Stimulated activated memory B cell treated with anti-CD40 and anti-IgM and Interleukin-4, amounts not matched to agents 10 μg/mL and 1 μg/mL and 100 μg/mL, for 72 hours (primary cell): ENCODE results near the gene KMT5B.
"Not testable (repeated sequence)": the region's sequence is repeated elsewhere in the genome, so short reads cannot be mapped to it uniquely, and the experiment has no call there.

Source experiments
- ATAC-seq: fragments of 150-1000 bp; cut with Tn5 transposase; 2 replicates; pipeline ENCODE4 v1.10.0; 2021
- H3K27ac Mint-ChIP-seq: one replicate; pipeline ENCODE4 v1.8.0; 2022; ENCODE audit warnings: mild to moderate bottlenecking, mixed read lengths
- H3K27me3 Mint-ChIP-seq: one replicate; pipeline ENCODE4 v1.8.0; 2022; ENCODE audit warnings: mixed read lengths
- H3K36me3 Mint-ChIP-seq: one replicate; pipeline ENCODE4 v1.8.0; 2022; ENCODE audit warnings: mixed read lengths
- H3K4me1 Mint-ChIP-seq: one replicate; pipeline ENCODE4 v1.8.0; 2022; ENCODE audit warnings: mixed read lengths
- H3K4me3 Mint-ChIP-seq: one replicate; pipeline ENCODE4 v1.8.0; 2022; ENCODE audit warnings: mild to moderate bottlenecking, moderate library complexity, mixed read lengths
- H3K9me3 Mint-ChIP-seq: one replicate; pipeline ENCODE4 v1.8.0; 2022; ENCODE audit warnings: mixed read lengths

KMT5B gene

DNA sequence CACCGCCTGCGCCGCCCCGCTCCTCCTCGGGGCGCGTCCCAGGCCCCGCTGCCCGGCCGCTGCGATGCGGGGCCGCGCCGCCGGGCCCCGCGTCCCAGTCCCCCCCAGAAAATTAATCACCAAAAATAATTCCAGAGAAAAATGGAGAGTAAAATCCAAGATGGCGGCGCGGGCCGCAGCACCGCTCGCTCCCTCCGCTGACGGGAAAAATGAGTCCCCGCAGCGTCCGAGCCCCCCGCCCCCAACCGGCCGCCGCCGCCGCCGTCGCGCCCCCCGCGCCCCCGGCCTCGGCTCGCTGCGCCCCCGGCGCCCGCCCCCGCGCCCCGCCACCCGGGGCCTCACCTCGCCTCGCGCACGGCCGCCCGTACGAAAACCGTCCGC, at the start of gene KMT5B:
KMT5B (minus strand) TSS at position 162 of the 381 bp plus-strand sequence. CDS start 23,220 bp downstream, outside the sequence.
- peak within 1 kb of the TSS; percentile 87 for H3K4me3 Mint-ChIP-seq
- H3K9me3 Mint-ChIP-seq, result no peaks in the 10 kb centered on the region
- H3K4me1 Mint-ChIP-seq, result peaks cover 52% of the 10 kb centered on the region
- H3K36me3 Mint-ChIP-seq, result no peaks in the 10 kb centered on the region
- peak within 1 kb of the TSS; percentile 77 for H3K27ac Mint-ChIP-seq
- no peaks in the 10 kb centered on the region for H3K27me3 Mint-ChIP-seq
- peak; percentile 48 for ATAC-seq

DNA sequence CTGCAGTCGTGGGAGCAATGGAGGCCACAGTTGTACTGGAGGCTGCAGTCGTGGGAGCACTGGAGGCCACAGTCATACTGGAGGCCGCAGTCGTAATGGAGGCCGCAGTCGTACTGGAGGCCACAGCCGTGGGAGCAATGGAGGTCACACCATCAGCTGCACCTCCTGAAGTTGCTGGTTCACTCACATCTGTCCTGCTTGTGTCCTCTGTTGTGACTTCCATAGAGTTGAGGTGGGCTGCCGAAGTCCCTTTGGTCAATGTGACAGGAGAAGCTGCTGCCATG, 49.4 kb upstream of the KMT5B start:
- no peak for ATAC-seq
- Mint-ChIP-seq H3K27ac (no peak overlapping the region), H3K27me3 (no peaks in the 10 kb centered on the region), H3K4me1 (peaks cover 51% of the 10 kb centered on the region), H3K4me3 (no peak overlapping the region), H3K36me3 (peaks cover 48% of the 10 kb centered on the region), H3K9me3 (peaks cover 5% of the 10 kb centered on the region)

DNA sequence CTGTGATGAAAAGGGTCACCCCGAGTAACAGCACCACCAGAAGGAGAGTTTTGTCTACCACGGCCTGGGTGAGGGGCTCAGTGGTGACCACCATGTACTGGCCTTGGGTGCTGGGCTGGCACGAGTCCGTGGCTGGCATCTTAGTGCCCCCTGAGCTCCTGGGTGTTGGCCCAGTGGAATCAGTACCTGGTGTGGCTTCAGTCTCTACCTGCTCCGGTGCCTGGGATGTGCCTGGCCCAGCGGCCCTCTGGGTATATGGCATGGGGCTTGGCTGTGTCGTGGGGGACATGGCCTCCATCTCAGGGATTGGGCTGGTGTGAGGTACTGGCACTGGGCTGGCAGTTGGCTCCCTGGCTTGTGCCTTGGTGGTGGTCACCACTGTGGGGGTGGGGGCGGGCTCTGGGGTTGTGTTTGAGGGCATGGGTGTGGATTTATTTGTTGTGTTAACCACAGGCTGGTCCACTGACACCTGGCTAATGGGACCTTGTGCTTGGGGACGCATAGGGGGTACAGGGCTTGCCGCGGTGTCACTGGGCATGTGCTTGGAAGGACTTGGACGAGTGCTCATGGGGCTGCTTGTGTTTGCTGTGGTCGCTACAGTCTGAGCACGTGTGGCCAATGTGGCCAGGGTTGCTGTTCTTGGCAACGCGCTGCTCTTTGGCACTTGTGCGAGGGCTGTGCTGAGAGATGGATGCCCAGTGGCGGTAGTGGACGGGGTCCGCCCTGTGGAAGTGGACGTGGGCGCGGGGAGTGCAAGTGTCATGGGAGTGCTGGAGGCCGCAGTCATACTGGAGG, 48.9 kb upstream of the KMT5B start:
- Mint-ChIP-seq H3K36me3 (peaks cover 48% of the 10 kb centered on the region), H3K27ac (no peak overlapping the region), H3K27me3 (no peaks in the 10 kb centered on the region), H3K4me1 (peaks cover 49% of the 10 kb centered on the region), H3K9me3 (peaks cover 5% of the 10 kb centered on the region), H3K4me3 (no peak overlapping the region)
- ATAC-seq, result no peak

DNA sequence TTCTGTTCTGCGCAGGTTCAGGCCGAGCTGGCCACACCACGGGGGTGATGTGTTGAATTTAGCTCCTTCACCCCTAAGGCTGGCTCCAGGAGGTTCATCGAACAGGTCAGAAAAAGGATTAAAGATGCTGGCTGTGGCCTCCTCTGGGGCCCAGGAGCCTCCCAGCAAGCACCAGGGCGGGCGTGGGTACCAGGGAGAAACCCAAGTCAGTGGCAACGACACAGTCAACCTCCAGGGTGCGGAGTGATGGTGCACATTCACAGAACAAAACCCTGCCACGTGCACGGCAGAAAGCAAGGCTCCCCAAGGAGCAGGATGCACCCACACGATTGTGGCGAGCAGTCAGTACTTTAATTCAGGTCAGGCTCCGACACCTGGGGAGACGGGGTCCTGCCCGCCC, 47.9 kb upstream of the KMT5B start:
- peaks cover 39% of the 10 kb centered on the region for H3K4me1 Mint-ChIP-seq
- ATAC-seq, result no peak
- H3K9me3 Mint-ChIP-seq, result peaks cover 5% of the 10 kb centered on the region
- no peak overlapping the region for H3K27ac Mint-ChIP-seq
- H3K4me3 Mint-ChIP-seq, result no peak overlapping the region
- no peaks in the 10 kb centered on the region for H3K27me3 Mint-ChIP-seq
- peaks cover 48% of the 10 kb centered on the region for H3K36me3 Mint-ChIP-seq

DNA sequence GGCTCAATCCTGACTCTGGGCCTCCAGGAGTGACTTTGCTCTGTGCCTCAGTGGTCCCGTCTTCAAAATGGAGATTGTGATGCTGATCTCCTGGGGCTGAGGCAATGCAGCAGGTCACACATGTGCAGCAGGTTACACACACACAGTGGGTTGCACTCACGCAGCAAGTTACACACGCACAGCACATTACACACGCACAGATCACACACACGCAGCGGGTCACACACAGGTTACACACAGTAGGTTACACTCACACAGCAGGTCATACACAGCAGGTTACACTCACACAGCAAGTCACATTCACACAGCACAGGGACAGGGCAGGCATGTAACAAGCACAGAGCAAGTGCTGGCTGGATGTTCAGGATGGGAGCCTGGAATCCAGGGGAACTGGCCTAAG, 47.4 kb upstream of the KMT5B start:
- Mint-ChIP-seq H3K4me1 (peaks cover 36% of the 10 kb centered on the region), H3K27me3 (no peaks in the 10 kb centered on the region), H3K4me3 (no peak overlapping the region), H3K36me3 (peaks cover 48% of the 10 kb centered on the region), H3K9me3 (peaks cover 5% of the 10 kb centered on the region), H3K27ac (peak overlapping the region; percentile 80)
- ATAC-seq, result no peak

DNA sequence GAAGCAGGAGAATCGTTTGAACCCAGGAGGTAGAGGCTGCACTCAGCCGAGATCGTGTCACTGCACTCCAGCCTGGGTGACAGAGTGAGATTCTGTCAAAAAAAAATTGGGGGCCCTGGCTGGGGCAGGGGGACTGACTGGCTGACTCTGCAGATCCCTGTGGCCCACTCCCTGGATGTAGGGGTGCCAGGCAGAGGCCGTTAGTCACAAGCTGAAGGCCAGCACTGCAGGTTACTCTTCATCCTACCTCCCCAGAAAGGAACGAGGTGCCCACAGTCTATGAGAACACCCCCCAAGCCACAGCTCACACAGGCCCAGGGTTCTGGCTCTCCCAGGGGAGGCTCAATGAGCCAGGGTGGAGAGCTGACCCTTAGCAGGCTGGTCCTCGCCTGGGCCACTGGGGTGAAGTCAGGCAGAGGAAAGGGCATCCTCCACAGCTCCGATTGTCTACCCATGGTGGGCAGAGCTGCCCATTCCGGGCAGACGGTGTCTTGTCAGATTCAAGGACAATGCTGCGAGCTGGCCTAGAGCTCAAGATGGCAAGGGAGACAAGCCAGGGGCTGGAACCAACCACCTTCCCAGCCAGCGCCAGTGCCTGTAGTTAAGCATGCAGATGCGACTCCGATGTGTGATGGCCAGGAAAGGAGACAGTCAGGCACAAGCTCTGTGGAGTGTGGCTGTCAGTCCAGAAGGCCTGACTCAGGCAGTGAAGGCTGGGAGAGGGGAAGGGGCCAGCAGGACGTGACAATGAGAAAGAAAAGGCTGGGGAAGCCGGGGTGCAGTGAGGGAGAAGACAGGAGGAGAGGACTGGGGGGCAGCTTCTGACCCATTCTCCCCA, 46.2 kb upstream of the KMT5B start:
- Mint-ChIP-seq H3K4me3 (no peak overlapping the region), H3K27ac (peak overlapping the region; percentile 80), H3K36me3 (peaks cover 39% of the 10 kb centered on the region), H3K9me3 (peaks cover 3% of the 10 kb centered on the region), H3K27me3 (peaks cover 10% of the 10 kb centered on the region), H3K4me1 (peaks cover 26% of the 10 kb centered on the region)
- no peak for ATAC-seq

DNA sequence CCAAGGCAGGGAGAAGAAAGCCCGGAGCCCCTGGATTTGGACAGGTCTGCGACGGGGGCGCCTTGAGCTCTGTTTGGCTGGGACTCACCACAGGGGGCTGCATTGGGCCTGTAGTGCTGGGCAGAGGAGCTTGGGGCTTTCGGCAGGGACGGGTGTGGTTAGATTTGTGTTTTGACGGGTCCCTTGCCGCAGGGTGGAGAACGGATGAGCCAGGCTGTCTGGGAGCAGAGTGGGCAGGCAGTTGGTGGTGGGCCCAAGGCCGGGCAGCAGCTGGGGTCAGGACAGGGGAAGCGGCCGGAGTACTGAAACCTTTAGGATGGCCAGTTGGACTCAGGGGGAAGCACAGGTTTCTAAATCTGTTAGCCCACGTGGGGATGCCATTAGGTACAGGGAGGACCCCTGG, 45.3 kb upstream of the KMT5B start:
- H3K27me3 Mint-ChIP-seq, result peaks cover 11% of the 10 kb centered on the region
- no peak for ATAC-seq
- H3K27ac Mint-ChIP-seq, result peak overlapping the region; percentile 80
- no peaks in the 10 kb centered on the region for H3K9me3 Mint-ChIP-seq
- peaks cover 22% of the 10 kb centered on the region for H3K4me1 Mint-ChIP-seq
- H3K36me3 Mint-ChIP-seq, result peaks cover 32% of the 10 kb centered on the region
- no peak overlapping the region for H3K4me3 Mint-ChIP-seq

DNA sequence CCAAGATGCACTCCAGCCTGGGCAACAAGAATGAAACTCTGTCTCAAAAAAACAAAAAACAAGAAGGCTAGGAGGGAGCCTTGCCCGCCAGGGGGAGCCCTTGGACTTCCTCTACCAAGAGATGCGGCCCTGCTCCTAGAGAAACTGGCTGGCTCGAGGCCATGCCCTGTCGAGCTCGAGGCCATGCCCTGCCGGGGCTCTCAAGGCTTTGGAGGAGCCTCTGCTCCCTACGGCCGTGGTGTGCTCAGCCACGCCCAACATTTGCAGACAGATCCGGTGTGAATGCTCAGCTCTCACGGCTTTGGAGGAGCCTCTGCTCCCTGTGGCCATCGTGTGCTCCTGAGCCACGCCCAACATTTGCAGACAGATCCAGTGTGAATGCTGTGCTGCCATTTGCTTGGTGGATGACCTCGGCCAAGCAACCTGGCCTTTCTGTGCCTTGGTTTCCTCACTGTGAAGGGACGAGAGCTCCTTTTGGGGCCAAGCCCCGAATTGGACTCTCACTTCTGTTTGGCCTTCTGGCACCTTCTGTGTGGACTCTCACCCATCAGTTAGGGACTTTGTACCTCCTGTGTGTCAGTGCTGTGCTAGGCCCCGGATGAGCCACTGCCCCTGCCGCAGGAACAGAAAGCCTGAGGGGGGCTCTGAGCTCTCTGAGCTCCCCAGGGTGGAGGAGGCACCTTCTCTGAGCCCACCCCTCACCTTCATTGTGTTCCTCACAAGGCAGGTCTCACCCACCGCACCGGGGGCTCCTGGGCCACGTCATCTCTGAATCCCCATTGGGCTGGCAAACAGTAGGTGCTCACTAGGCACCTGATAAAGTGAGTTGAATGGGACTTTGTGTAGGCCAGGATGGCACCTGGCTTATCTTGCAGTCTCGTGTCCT, 44.6 kb upstream of the KMT5B start:
- H3K36me3 Mint-ChIP-seq, result peaks cover 25% of the 10 kb centered on the region
- peak; percentile 91 for ATAC-seq
- H3K4me3 Mint-ChIP-seq, result no peak overlapping the region
- H3K27me3 Mint-ChIP-seq, result peaks cover 11% of the 10 kb centered on the region
- H3K9me3 Mint-ChIP-seq, result no peaks in the 10 kb centered on the region
- H3K4me1 Mint-ChIP-seq, result peaks cover 22% of the 10 kb centered on the region
- H3K27ac Mint-ChIP-seq, result peak overlapping the region; percentile 80

DNA sequence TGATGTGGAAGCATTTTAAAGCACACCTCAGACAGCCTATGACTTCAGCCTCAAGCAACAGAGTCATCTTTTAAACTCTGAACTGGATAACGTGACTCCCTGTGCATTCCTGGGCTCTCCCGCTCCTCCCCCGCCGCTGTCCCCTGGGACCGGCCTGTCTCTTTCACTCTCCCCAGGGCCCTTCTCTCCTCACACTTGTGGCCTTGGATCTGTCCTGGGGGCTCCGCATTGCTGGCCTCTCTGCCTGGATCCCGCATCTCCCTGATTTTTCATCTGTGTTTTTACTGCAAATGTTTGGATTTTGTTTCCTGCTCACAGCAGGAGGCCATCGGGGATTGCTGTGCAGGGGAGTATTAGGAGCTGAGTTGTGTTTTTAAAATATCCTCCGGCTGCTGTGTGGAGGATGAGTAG, 43.2 kb upstream of the KMT5B start:
- Mint-ChIP-seq H3K27ac (peak overlapping the region; percentile 26), H3K4me3 (no peak overlapping the region), H3K4me1 (peaks cover 22% of the 10 kb centered on the region), H3K27me3 (peaks cover 11% of the 10 kb centered on the region), H3K9me3 (no peaks in the 10 kb centered on the region), H3K36me3 (peaks cover 11% of the 10 kb centered on the region)
- no peak for ATAC-seq

DNA sequence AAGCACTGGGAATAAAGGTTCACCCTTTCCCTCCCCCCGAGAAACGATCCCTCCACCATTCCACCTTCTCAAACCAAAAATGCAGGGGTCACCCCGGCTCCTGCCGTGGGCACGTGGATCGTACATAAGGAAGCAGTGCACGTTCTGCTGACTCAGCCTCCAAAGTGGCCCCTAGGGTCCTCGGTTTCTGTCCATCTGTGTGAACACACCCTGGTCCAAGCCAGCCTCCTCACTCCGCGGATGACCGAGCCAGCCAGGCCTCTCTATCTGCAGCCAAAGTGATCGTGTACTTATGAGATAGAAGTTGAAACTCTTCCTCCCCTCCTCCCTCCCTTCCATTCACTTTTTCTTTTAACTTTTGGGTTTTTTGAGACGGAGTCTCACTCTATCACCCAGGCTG, 42.4 kb upstream of the KMT5B start:
- Mint-ChIP-seq H3K27me3 (peaks cover 11% of the 10 kb centered on the region), H3K4me1 (peaks cover 22% of the 10 kb centered on the region), H3K9me3 (no peaks in the 10 kb centered on the region), H3K27ac (peak overlapping the region; percentile 26), H3K36me3 (peaks cover 3% of the 10 kb centered on the region), H3K4me3 (no peak overlapping the region)
- ATAC-seq, result no peak

DNA sequence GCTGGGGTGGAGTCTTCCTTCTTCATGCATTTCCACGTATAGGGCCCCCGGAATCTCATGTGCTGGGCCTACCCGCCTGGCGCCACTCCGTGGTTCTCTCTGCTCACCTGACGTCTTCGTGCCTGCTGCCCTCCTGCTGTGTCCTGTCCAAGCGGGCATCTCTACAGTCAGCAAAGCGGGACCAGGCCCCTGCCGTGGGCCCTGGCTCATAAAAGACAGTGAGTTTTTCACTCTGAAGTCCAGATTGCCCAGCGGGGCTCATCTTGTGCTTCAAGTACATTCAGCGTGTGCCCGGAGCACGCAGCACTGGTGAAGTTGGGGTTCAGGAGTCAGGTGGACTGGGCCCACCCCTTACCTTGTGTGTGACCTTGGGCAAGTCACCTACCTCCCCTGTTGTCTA, 41.3 kb upstream of the KMT5B start:
- Mint-ChIP-seq H3K4me1 (peaks cover 17% of the 10 kb centered on the region), H3K9me3 (peaks cover 8% of the 10 kb centered on the region), H3K27ac (no peak overlapping the region), H3K36me3 (no peaks in the 10 kb centered on the region), H3K27me3 (peaks cover 11% of the 10 kb centered on the region), H3K4me3 (no peak overlapping the region)
- no peak for ATAC-seq

DNA sequence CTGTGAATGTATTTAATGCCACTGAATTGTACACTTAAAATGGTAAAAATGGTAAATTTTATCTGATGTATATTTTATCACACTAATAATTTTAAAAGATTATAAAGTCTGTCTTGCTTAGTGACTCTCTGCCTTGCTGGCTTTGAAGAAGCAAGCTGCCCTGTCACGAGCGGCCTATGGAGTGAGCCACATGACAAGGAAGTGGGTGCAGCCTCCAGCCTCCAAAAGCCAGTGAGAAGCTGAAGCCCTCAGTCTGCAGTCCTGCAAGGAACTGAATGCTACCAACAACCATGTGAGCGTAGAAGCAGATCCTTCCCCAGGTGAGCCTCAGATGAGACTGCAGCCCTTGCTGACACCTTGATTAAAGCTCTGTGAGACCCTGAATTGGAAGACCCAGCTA, 38.7 kb upstream of the KMT5B start:
- H3K9me3 Mint-ChIP-seq, result peaks cover 11% of the 10 kb centered on the region
- H3K27ac Mint-ChIP-seq, result no peak overlapping the region
- no peak for ATAC-seq
- no peak overlapping the region for H3K4me3 Mint-ChIP-seq
- H3K4me1 Mint-ChIP-seq, result no peaks in the 10 kb centered on the region
- H3K36me3 Mint-ChIP-seq, result no peaks in the 10 kb centered on the region
- H3K27me3 Mint-ChIP-seq, result peaks cover 11% of the 10 kb centered on the region

DNA sequence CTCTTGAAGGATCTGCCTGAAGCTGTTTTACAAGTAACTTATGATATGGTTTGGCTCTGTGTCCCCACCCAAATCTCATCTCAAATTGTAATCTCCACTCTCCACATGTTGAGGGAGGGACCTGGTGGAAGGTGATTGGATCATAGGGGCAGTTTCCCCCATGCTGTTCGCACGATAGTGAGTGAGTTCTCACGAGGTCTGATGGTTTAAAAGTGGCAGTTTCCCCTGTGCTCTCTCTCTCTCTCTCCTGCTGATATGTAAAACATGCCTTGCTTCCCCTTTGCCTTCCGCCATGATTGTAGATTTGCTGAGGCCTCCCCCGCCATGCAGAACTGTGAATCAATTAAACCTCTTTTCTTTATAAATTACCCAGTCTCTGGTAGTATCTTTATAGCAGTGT, 31.8 kb upstream of the KMT5B start:
- not testable (repeated sequence) for H3K4me3 Mint-ChIP-seq, ATAC-seq, H3K27me3 Mint-ChIP-seq, H3K4me1 Mint-ChIP-seq, H3K36me3 Mint-ChIP-seq, H3K27ac Mint-ChIP-seq, H3K9me3 Mint-ChIP-seq

DNA sequence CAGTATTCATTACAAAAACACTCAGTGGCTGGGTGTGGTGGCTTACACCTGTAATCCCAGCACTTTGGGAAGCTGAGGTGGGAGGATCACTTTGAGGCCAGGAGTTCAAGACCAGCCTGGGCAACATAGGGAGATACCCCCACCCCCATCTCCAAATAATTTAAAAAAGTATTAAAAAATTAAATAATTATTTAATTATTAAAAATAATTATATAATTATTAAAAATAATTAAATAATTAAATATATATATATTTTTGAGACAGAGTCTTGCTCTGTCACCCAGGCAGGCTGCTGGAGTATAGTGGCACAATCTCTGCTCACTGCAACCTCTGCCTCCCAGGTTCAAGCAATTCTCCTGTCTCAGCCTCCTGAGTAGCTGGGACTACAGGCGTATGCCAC, 30.8 kb upstream of the KMT5B start:
- H3K9me3 Mint-ChIP-seq, H3K4me1 Mint-ChIP-seq, ATAC-seq, H3K27ac Mint-ChIP-seq, H3K36me3 Mint-ChIP-seq, H3K27me3 Mint-ChIP-seq, H3K4me3 Mint-ChIP-seq: not testable (repeated sequence)

DNA sequence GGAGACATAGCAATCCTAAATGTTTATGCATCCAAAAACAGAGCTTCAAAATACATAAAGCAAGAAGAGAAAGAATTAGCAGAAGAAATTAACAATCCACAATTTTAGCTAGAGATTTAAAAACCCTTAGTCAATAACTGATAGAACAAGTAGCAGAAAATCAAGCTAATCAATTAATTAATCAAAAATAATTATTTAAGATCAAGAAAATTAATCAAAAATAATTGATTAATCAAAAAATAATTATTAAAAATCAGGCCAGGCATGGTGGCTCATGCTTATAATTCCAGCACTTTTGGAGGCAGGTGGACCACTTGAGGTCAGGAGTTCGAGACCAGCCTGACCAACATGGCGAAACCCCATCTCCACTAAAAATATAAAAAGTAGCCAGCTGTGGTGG, 29.5 kb upstream of the KMT5B start:
- H3K27me3 Mint-ChIP-seq, result peaks cover 5% of the 10 kb centered on the region
- H3K4me3 Mint-ChIP-seq, result no peak overlapping the region
- H3K36me3 Mint-ChIP-seq, result no peaks in the 10 kb centered on the region
- H3K27ac Mint-ChIP-seq, result no peak overlapping the region
- ATAC-seq, result no peak
- no peaks in the 10 kb centered on the region for H3K4me1 Mint-ChIP-seq
- H3K9me3 Mint-ChIP-seq, result no peaks in the 10 kb centered on the region
